HL-60 (cell line): ENCODE measurements around the gene CERS6.

Experiments used
- DNase-seq, 2 experiments: peaks; one replicate each; pipeline ENCODE4 v3.0.0-alpha.2; 2010 to 2020; ENCODE audit warnings: low read depth in 1 of 2, low spot score in 1 of 2
- H3K27ac ChIP-seq: fragments of 250-450 bp; sonication (Bioruptor Pico); replicated peaks from 2 replicates; pipeline ENCODE4 v1.5.1; 2020; ENCODE audit warnings: mild to moderate bottlenecking, moderate library complexity
- H3K27me3 ChIP-seq: fragments of 250-450 bp; sonication (Bioruptor Pico); 2 replicates; pipeline ENCODE4 v1.5.1; 2021; ENCODE audit warnings: mild to moderate bottlenecking, moderate library complexity; ENCODE audit not compliant: insufficient read depth, poor library complexity, severe bottlenecking
- H3K4me3 ChIP-seq: replicated peaks from 2 replicates; pipeline ENCODE4 v1.5.1; 2011; ENCODE audit warnings: mild to moderate bottlenecking, control low read depth, low read length; ENCODE audit not compliant: insufficient read depth
- GABPA ChIP-seq: IDR thresholded peaks from 2 replicates; pipeline ENCODE4 v1.6.1; 2012; ENCODE audit warnings: low read depth
- POLR2AphosphoS5 ChIP-seq: IDR thresholded peaks from 2 replicates; pipeline ENCODE4 v1.6.1; 2012; ENCODE audit warnings: low read depth
- REST ChIP-seq: IDR thresholded peaks from 2 replicates; pipeline ENCODE4 v1.6.1; 2012; ENCODE audit warnings: low read depth; ENCODE audit not compliant: insufficient replicate concordance
- SPI1 ChIP-seq: IDR thresholded peaks from 2 replicates; pipeline ENCODE4 v1.6.1; 2012; ENCODE audit warnings: low read depth, mild to moderate bottlenecking, borderline replicate concordance
- TF ChIP-seq, protein P1 (sequence below): IDR thresholded peaks from one replicate; pipeline ENCODE4 v1.5.1; 2011; ENCODE audit warnings: low read length, control low read depth, inconsistent platforms; ENCODE audit not compliant: insufficient read depth

The CERS6 gene

DNA sequence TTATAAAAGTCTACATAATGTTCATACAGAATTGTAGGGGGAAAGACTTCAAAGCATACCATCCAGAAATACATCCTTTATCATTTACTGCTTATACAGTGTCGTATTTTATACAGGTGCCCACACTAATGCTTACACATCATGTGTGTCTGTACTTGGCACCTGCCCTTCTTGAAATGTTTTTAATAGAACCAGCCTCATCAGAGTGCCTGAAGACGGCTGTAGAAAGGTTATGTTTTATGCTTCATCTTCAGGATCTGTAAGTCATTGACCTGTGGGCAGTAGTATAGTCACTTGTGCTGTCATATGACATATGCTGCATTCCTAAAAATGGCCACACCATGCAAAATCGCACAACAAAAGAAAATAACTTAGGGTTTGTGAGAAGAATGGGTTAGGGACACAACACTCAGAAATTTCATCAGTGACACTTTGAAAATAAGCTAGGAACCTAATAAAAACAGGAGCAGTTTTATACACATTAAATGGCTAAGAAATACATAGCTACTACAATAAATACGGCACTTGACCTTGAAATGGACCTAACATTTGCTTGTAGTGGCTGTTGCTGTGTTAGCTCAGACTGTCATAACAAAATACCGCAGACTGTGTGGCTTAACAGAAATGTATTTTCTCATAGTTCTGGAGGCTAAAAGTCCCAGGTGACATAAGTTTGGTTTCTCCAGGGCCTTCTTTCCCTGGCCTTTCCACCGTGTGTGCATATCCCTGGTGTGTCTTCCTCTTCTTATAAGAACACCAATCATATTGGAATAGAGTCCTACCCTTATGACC lies 112.6 kb downstream of the CERS6 start:
- no peak overlapping the region for H3K4me3 ChIP-seq
- no peaks in the 10 kb centered on the region for H3K27me3 ChIP-seq
- DNase-seq: no peak
- H3K27ac ChIP-seq: no peak overlapping the region
- TF ChIP-seq POLR2AphosphoS5 (no peak), REST (no peak), SPI1 (no peak), GABPA (no peak)
- TF ChIP-seq, protein P1, sequence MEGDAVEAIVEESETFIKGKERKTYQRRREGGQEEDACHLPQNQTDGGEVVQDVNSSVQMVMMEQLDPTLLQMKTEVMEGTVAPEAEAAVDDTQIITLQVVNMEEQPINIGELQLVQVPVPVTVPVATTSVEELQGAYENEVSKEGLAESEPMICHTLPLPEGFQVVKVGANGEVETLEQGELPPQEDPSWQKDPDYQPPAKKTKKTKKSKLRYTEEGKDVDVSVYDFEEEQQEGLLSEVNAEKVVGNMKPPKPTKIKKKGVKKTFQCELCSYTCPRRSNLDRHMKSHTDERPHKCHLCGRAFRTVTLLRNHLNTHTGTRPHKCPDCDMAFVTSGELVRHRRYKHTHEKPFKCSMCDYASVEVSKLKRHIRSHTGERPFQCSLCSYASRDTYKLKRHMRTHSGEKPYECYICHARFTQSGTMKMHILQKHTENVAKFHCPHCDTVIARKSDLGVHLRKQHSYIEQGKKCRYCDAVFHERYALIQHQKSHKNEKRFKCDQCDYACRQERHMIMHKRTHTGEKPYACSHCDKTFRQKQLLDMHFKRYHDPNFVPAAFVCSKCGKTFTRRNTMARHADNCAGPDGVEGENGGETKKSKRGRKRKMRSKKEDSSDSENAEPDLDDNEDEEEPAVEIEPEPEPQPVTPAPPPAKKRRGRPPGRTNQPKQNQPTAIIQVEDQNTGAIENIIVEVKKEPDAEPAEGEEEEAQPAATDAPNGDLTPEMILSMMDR: no peak

GRCh38 chr2:168571061-168571460 lies 115.0 kb downstream of the CERS6 start:
- no peak overlapping the region; the same call in 1 of the 2 replicates for H3K27ac ChIP-seq
- TF ChIP-seq, protein P1: no peak
- TF ChIP-seq SPI1: peak; percentile 38; the same call in 1 of the 2 replicates
- H3K27me3 ChIP-seq: no peaks in the 10 kb centered on the region
- peak; percentile 14 to 63 for DNase-seq
- H3K4me3 ChIP-seq: no peak overlapping the region

DNA sequence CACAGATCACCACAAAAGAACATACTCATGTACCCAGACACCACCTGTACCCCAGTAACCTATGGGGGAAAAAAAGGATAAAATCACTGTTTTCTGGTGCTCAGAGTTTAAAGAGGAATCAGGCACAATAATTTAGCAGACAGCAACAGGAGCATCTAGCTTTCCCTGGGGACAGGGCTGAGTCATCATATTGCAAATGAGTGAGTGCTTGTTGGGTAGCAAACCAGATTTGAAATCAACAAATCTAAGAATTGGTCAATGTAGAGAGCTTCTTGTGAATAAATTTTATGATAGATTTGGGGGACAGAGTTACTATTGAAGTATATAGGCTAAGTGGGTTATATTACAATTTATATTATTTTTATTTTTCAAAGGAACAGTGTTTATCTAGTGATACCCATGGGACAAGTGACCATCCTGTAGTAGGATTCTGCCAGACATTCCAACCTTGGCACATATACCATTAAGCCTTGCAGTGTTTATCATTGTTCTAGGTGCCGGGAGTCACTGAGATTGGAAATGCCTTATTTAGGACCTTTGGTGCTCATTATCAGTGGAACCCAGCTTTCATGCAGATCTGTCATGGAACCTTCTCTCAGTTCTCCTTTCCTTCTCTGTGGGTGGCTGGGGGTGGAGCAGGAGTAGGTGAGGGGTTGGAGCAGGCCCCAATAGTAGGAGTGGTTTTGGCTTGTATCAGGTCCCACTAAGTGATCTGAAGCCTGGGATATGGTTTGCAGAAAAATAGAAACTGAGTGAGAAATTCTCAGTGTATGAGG lies 117.2 kb downstream of the CERS6 start:
- no peaks in the 10 kb centered on the region for H3K27me3 ChIP-seq
- H3K27ac ChIP-seq: no peak overlapping the region
- DNase-seq: no peak
- TF ChIP-seq GABPA (no peak), REST (no peak), POLR2AphosphoS5 (no peak), SPI1 (no peak)
- TF ChIP-seq, protein P1: no peak
- H3K4me3 ChIP-seq: no peak overlapping the region
